DMS153 treated with DMSO at 0.1 percent for 48 hours (cell line): ENCODE measurements around the gene SVOPL.
"Not testable (repeated sequence)": the region's sequence is repeated elsewhere in the genome, so short reads cannot be mapped to it uniquely, and the experiment has no call there.

Source experiments
- DNase-seq: peaks from one replicate; lab custom pipeline; 2025; ENCODE audit not compliant: unreplicated experiment; lab: John Stamatoyannopoulos, UW

SVOPL gene, protein sequence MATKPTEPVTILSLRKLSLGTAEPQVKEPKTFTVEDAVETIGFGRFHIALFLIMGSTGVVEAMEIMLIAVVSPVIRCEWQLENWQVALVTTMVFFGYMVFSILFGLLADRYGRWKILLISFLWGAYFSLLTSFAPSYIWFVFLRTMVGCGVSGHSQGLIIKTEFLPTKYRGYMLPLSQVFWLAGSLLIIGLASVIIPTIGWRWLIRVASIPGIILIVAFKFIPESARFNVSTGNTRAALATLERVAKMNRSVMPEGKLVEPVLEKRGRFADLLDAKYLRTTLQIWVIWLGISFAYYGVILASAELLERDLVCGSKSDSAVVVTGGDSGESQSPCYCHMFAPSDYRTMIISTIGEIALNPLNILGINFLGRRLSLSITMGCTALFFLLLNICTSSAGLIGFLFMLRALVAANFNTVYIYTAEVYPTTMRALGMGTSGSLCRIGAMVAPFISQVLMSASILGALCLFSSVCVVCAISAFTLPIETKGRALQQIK

GRCh38 chr7:138700857-138701536, at the start of gene SVOPL:
Gene SVOPL, minus strand, starts transcription at chr7:138701362. Its CDS starts 22,317 bp downstream, at chr7:138679045.
- DNase-seq, result no peak

- no peak for DNase-seq
Observed at GRCh38 chr7:138750473-138750872, 49.3 kb upstream of the SVOPL start.

GRCh38 chr7:138749960-138750359, 48.8 kb upstream of the SVOPL start:
- DNase-seq, result no peak

GRCh38 chr7:138748666-138749065, 47.5 kb upstream of the SVOPL start:
- DNase-seq, result no peak

GRCh38 chr7:138746073-138746472, 44.9 kb upstream of the SVOPL start:
- no peak for DNase-seq

DNA sequence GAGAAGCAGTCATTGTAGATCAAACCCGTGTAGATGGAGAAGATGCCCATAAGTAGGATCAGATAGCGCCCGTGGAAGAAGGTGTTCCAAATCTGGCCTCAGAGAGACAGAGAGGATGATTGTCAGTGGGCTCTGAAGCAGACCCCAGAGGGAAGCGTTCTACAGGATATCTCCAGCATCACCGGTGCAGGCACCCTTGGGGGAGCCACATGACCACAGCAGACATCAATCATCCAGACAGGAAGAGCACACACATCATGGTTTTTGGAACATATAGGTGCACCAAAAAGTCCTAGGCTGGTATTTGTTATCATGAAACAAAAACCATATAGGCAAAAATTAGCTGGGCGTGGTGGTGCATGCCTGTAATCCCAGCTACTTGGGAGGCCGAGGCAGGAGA, 44.0 kb upstream of the SVOPL start:
- no peak for DNase-seq

DNA sequence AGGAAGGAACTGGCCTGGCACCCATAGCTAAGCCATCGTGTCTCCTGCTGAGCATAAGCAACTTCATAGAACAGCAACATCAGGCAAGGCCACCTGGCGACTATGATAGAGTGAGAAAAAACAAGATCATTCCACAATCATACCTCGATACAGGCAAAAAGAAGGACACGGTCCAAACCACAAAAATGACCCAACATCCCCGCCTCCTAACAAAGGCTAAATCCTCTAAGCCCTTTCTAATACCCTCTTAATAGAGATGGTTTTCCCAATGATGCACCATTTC, 40.2 kb upstream of the SVOPL start:
- no peak for DNase-seq

DNA sequence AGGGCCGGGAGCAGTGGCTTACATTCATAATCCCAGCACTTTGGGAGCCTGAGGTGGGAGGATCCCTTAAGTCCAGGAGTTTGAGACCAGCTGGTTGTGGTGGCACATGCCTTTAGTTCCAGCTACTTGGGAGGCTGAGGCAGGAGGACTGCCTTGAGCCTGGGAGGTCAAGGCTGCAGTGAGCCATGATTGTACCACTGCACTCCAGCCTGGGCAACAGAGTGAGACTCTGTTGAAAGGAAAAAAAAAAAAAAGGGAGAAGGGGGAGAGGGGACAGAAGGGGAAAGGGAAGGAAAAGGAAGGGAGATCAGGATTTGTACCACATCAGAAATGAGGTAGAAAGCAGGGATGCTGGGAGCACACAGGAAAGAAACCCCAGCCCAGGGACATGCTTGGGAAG, 38.7 kb upstream of the SVOPL start:
- DNase-seq, result no peak

GRCh38 chr7:138738551-138739335, 37.6 kb upstream of the SVOPL start:
- peak; percentile 83 for DNase-seq

DNA sequence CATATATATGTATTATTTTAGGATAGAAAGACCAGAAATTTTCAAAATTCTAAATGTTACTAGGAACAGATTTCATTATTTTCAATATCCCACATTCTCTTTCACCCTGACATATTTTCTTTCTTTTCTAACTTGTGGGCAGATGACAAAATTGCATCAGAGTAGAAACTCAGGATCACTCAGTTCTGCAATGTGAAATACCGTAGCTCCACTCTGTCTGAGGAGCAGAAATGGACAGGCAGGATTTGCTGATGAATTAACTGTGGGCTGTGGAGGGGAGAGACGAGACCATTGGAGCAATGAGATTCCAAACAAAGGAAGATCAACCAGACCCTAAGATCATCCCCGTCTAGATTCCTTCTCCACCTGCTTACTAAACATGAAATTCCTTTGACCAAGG, 37.0 kb upstream of the SVOPL start:
- DNase-seq, result no peak

DNA sequence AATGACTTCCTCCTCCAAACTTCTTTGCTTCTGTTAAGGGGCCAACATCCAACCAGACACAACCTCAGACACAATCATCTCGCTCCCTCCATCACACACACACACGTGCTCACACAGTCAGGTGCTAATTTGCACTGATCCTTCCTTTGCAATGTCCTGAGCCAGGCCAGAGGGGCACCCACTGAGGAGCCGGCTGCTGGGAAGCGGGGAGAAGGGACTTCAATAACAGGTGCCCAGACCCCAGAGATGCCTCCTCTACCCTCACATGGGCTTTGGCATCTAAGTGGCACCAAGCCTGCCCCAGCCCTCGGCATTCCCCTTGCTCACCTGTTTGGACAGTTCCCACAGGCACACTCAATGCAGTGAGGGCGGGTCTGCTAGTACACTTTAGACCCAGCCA, 34.2 kb upstream of the SVOPL start:
- DNase-seq, result no peak

GRCh38 chr7:138731733-138732132, 30.6 kb upstream of the SVOPL start:
- DNase-seq, result not testable (repeated sequence)

GRCh38 chr7:138729444-138729843, 28.3 kb upstream of the SVOPL start:
- no peak for DNase-seq

GRCh38 chr7:138727336-138728099, 26.4 kb upstream of the SVOPL start:
- no peak for DNase-seq

DNA sequence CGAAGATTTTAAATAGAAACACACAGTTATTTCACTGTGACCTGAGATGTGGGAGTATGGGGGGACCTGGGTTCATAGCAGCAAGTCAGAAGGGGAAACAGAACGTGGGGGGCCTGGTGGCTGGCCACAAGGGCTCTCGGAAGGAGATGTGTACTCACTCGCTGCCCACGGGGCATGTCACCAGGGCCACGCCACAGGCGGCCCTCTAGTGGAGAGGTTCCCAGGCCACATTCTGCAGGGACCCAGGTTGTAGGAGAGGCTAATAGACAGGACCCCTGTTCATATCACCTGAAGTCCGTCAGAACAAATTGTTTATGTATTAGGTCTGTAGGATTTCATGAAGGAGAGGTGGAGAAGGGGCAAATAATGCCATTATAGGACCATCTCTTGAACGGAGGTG, 25.1 kb upstream of the SVOPL start:
- no peak for DNase-seq

- DNase-seq, result no peak
Observed at GRCh38 chr7:138720286-138720685, 19.1 kb upstream of the SVOPL start.

GRCh38 chr7:138716889-138717288, 15.7 kb upstream of the SVOPL start:
- no peak for DNase-seq

DNA sequence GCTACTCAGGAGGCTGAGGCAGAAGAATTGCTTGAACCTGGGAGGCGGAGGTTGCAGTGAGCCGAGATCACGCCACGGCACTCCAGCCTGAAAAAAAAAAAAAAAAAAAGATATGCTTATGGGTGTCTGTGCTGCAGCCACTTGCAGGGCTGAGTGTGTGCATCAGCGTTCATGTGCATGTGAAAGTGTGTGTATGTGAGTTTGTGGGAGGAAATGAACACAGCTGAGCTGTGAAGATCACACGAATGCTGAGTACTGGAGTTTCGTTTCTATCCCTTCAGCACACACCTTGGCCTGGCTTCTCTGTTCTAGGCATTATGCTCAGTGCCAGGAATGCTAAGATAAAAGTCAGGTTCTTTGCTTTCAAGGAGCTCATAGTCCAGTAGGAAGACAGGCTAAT, 12.0 kb upstream of the SVOPL start:
- DNase-seq, result no peak

DNA sequence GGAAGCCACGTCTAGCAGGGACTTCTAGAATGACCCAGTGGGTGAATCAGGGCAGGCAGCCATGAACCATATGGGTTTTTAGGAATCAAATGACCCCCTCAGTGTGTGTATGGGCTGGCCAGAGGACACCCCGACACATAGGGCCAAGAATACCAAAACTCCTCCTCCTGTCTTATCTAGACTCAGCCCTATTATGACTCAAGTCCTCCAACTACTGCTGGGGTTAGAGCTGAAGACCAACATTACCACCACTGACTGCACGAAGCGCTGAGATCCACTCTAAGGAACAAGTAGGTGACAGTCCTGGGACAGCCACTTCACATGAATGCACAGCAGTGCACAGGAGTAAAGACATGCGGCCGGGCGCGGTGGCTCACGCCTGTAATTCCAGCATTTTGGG, 11.5 kb upstream of the SVOPL start:
- no peak for DNase-seq

DNA sequence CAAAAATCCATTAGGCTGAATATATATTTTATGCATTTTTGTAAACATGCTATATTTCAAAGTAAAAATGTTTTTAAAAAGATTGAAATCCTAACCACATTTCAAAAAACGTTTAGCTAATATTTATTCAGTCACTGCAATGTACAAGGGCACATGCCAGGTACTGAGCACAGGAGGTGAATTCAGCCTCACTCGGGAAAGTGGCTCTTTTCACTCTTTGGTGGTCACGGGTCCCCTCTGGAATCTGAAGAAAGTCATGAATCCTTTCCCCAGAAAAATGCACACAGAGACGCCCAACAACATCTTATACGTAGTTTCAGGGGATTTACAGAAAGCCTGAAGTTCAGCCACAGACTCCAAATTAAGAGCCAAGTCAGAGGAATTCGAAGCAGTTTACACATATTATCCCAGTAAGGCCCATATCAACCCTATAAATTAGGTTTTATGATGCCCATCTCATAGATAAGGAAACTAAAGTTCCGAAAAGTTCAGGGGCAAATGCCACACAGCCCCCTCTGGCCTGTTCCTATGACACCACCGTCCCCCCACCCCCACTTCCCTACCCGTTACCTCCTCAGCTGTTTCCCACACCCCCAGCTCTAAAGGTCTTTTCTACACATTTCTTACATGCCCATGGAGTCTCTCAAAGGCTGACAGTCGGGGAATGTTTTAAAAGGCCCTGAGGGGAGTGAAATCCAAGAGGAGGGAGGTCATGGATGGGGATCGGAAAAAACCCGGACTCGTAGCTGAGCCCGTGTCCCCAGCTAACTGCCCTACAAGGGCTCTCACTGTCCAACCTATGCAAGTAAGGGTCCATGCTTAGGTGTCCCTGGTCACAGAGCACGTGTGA, 9.6 kb upstream of the SVOPL start:
- no peak for DNase-seq
